NCI-H748 (cell line): ENCODE data around the gene ZNF790.

ENCODE experiments used
- DNase-seq: peaks from one replicate; lab custom pipeline; 2025; ENCODE audit not compliant: unreplicated experiment; lab: John Stamatoyannopoulos, UW

The ZNF790 gene

DNA sequence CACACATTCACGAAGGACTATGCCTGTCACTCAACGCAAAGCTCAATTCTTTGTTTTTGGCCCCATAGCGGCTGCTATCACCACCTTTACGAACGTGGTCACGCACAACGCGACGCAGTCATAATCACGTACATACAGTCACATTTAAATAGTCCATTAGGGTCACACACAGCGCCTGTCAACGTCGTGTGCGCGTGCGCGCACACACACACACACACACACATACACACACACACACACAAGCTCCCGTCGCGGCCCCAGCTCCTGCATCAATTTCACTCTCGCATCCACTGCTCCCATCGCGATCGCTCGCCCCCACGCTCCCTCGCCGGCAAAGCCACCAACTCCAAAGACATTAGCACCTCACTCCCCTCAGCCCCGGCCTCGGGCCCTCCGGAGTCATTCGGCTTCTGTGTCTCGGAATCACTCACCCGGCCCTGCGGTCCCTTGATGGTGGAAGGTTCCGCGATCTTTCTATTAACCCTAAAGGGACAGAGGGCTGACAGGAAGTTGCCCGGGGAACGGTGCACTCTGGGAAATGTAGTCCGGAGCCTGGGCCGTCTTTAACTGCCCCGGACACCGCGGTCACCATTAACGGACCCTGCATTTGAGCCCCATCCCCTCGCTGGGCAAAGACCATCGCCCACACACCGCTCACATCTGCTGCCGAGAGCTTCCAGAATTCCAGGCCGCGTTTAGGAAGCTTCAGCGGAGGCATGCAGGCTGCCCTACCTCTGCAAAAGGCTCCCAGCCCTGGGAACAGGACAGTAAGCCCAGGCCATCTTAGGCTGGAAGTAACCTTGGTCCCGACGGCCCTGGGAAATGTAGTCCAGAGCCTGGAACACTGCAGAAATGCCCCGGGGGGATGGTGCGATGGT is at the start of gene ZNF790:
Gene ZNF790 (minus strand): TSS at position 482 of the 878 bp plus-strand sequence. CDS start 12,768 bp downstream, outside the sequence.
- peak; percentile 96 for DNase-seq

DNA sequence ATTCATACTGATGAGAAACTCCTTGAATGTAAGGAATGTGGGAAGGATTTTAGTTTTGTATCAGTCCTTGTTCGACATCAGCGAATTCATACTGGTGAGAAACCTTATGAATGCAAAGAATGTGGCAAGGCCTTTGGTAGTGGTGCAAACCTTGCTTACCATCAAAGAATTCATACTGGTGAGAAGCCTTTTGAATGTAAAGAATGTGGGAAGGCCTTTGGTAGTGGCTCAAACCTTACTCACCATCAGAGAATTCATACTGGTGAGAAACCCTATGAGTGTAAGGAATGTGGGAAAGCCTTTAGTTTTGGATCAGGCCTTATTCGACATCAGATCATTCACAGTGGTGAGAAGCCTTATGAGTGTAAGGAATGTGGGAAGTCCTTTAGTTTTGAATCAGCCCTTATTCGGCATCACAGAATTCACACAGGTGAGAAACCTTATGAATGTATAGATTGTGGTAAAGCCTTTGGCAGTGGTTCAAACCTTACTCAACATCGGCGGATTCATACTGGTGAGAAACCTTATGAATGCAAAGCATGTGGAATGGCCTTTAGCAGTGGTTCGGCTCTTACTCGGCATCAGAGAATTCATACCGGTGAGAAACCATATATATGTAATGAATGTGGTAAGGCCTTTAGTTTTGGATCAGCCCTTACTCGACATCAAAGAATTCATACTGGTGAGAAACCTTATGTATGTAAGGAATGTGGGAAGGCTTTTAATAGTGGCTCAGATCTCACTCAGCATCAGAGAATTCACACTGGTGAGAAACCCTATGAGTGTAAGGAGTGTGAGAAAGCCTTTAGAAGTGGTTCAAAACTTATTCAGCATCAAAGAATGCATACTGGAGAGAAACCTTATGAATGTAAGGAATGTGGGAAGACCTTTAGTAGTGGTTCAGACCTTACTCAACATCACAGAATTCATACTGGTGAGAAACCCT is 39.1 kb upstream of the ZNF790 start:
- no peak for DNase-seq

DNA sequence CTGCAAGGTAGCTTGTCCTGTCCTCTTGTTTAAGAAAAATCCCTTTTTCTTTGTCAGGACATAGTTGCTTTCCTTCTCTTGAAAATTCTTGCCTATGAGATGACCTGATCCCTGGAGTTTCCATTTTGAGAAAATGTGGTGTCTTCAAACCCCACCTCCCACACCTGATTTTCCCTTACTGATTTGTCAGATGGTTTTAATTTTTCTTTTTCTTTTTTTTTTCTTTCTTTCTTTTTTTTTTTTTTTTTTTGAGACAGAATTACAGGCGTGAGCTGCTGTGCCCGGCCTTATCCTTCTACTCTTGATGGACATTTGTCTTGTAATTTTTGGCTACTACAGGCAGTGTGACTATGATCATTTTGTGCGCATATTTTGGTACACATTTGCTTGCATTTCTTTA is 13.7 kb upstream of the ZNF790 start:
- no peak for DNase-seq

DNA sequence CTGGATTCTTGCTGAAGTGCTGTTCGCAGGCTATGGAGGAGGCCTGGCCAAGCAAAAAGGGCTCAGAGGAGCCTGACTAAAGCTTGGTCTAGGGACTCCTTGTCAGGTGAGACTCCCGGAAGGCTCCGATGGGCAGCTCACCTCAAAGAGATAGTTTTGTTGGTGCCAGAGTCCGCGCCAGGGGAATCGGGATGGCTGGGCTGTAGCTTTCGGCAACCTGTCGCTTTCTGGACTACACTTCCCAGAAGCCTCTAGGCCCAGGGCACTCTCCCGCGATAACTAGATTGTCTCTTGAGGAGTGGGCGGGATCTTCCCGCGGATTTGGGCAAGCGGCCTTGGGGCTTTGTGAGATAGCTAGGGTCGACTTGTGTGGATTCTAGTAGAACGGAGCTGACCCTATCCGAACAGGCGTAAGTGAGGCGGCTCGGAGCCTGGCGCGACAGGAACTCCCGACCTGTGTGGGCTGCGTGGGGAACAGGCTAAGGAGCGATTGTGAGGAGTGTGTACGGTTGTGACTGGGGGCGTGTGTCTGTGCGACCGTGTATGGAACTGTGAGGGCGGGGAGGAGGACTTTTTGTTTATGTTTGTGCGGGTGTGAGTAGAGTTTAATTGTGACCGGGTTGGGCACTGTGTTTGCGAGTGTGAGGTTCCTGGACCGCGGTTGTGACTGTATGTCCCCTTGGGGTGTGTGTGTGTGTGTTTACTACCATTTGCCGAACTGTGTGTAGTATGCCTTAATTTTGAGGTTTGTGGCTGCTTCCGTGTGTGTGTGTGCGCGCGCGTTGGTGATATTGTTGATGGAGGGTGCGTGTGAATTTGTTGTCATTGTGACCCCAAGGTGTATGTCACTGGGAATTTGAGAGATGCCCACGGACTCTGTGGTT is 12.6 kb upstream of the ZNF790 start, which contains the start of gene ZNF345:
Gene ZNF345 (plus strand): TSS at position 318 of the 884 bp plus-strand sequence. CDS start 25,955 bp downstream, outside the sequence.
- DNase-seq = peak; percentile 98

DNA sequence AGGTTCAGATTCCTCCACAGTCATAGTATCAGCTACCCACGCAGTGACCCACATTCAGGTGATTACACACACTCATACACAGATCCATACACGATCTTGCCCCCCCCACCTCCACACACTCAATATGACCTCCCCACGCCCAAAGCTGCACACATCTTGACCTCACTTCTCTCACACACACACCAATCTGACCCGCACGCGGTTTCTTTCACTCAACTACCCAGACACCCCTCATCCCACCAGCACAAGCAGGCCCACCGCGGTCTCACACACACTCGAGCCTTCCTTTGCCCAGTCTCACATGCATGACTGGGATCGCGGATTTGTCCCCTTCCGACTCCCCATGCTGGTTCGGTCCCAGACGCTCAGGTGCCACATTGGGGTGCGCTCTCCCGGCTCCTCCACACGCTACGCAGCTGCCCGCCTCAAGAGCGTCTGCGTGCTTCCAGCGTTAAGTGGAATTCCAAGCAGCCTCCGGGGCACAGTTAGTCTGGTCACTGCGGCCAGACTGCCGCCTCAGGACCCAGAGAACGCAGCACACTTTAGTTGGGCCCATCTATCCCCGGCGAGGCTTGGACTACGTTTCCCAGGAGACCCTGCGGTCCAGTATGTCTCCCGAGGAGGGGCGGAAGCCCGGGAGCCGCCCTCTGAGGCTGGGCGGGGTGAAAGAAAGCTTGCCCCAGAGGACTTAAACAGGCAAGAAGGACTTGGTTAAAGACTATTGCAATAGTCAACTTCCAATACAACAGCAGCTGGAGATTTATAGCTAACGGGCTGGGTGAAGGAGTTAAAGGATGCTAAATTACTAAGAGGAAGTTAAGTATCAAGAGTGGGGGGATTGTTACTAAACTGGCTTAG is 11.7 kb upstream of the ZNF790 start:
- peak; percentile 94 for DNase-seq

DNA sequence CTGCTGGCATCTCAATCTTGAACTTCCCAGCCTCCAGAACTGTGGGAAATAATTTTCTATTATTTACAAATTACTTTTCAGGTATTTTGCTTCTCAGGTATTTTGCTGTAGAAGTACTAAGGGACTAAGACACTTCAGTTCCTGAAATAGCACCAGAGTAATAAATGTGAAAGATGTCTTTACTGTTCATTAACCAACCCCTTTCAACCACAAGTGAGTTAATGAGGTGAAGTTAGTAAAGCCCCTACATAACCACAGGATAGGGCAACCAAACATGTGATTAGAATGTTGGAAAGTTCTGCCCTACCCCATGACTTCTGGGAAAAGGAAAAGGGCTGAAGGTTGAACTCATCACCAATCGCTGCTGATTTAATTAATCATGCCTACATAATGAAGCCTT is 9.8 kb upstream of the ZNF790 start:
- no peak for DNase-seq

DNA sequence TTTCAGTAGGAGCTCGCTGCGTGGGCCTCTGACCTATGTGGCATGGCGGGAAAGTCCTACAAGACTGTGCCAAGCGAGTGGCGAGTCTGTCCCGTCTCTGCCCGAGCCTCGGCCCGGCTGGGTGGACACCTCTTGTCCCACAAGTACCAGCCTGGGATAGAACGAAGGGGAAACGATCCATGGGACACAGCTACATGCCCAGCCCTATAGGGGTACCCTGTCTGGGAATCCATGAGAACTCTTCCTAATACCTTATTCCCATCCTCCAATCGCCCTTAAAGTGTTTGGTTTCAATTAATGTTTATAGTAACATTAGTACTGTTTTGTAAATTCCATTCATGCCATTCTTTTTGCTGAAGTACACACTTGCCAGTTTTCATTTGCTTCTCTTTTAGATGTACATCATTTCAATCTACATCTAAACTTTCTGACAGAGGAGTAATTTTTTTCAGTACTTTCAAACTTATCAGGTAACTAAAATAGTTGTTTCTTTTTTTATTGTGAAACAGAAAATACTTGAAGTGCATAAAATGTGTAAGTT is 667 bp upstream of the ZNF790 start:
- DNase-seq = no peak

DNA sequence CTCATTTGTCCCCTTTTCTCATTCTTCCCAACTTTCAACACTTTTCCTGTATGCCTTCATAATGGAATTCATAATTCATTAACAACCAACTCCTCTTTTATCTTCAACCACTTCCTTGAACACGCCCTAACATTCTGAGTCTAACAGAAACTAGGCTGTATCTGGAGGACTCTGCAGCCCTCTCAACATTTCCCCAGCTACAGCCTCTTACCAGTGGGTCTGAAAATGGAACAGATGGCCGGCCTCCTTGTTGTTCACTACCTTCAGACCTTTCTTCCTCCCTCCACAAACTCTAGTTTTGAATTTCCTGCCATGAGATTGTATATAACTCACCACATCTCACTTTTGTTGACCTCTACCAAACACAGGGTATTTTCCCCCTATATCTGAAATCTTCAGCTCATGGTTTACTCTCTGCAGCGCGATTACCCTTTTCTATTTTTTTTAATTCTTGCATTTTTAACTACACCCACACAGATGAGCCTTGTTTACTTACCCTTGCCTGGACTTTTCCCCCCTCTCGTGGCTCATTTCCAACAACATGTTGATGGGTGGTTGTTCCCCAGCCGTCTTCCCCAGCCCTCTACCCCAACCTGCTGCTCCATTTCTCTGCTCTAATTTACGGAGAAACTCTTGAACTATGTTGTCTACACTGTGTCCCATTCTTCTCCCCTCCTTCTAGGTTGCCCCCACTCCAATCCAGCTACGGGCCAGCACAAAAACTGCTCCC is 846 bp downstream of the ZNF790 start:
- DNase-seq = no peak

DNA sequence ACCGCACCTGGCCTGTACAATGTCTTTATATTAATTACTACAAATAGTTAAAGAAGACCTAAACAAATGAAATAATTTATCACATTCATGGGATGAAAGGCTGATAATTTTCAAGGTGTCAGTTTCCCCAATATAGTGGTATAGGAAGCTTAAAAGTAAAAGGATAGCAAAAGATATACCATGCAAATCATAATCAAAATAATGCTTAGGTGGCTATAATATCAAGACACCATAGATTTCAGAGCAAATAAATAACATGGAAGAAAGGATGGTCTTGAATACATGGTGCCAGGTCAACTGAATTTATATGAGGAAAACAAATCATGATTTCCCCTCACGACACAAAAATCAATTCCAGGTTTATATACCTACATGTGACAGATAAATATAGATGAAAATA is 4.8 kb downstream of the ZNF790 start:
- DNase-seq = no peak

DNA sequence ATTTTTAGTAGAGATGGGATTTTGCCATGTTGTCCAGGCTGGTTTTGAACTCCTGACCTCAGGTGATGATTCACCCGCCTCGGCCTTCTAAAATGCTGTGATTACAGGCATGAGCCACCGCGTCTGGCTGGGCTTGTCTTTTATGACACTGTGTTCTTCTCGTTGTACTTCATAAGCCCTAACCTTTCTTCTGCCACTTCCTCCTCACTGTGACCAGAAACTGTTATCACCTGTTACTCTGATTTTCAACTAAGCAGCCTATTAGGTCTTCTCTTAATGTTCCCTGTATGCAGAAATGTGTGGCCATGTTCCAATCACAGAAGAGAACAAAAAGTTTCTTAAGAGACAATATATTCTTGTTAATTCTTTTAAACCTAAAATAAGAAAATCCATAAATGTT is 16.4 kb downstream of the ZNF790 start:
- no peak for DNase-seq

DNA sequence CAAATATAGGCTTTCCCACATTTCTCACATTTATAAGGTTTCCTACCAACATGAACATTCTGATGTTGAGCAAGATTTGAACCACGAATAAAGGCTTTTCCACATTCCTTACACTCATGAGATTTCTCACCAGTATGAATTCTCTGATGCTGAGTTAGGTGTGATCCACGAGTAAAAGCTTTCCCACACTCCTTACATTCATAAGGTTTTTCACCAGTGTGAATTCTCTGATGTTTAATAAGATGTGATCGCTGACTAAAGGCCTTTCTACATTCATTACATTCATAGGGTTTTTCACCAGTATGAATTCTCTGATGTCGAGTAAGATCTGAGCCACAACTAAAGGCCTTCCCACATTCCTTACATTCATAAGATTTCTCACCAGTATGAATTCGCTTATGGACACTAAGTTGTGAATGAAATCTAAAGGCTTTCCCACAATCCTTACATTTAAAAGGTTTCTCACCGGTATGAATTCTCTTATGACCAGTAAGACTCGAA is 19.0 kb downstream of the ZNF790 start:
- DNase-seq = no peak

DNA sequence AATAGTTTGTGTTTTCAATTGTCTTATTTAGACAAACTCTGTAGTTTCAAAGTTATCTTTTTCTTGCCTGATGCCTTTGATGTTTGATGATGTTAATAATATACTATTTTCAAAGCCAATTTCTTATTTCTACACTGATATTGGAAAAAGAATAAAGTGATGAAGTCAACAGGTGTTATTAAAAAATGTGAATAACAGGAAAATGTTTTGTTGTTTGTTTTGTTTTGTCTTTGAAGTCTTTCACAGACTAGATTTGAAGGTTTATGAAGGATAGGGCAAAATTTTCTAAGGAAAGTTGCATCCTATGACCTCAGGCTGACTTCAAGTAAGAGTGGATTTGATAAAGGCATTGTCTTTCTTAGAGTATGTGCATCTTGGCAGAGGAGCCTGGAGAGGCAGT is 31.2 kb downstream of the ZNF790 start:
- DNase-seq = no peak

DNA sequence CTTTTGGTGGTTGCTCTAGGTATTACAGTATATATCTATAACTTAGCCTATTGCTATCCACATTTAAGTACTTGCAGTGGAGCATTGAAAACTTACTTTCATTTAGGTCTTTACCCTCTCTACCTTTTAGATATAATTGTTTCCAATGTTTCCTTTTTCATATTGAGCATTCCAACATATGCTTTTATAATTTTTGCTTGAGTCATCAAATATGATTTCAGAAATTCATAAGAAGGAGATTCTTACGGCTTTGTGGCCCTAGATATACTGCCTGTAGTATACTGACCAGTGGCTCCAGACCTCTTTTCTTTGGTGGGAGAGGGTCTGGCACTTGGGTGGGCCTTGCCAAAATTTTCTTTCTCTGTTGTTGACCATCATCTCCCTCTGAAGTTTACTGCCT is 32.8 kb downstream of the ZNF790 start:
- no peak for DNase-seq

DNA sequence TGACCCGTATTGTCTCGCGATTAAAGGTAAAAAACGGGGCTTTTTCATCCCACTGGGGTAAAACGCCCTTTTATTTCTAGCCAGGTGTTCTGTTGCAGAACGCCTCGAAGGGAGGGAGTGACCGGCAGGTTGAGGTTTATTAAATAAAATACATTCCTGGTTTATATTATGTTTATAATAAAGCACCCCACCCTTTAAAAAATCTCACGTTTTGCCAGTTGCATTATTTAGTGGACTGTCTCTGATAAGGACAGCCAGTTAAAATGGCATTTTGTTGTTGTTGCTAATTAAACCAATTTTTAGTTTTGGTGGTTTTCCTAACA is 40.4 kb downstream of the ZNF790 start:
- DNase-seq = no peak

DNA sequence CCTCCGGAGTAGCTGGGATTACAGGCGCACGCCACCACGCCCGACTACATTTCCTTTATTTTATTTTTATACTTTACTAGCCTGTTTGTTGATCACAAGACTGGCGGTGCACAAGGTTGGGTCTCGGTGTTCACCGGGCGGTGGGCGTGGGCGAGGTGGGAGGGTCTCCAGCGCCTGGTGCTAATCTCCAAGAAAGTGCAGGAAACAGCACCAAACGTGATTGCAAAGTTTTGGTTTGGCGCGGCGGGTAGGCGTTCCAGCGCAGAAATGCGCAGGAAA is 41.5 kb downstream of the ZNF790 start:
- DNase-seq = no peak

DNA sequence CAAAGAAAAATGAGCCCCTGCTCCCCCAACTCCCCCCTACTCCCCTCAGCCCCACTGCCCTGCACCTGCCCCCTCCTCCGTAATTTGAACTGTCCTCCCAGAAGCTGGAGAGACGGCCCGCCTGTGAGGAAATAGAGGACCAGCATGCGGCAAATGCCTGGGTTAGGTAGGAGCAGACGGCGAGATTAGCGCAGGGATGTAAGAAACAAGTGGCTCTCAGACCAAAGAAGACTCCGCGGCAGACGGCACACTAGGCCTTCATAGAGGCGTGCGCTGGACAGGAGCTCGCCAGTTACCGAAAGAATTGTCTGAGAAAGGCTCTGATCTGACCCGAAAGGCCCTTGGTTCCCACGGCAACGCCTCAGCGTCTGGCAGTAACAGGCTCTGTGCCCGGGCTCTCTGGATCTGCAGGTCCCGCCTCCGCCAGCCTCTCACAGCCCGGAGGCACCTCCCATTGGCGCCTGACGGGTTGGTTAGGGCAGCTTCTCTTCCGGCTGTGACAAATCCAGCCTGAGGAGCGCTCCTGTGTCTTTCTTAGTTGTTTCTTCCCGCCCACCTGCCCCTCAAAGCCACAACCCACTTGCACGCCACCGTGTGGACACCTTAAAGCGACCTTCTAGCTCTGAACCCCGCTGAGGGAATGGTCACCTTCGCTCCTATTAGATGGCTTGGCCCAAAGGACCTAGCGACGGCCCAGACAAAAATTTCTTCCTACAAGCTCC is 46.6 kb downstream of the ZNF790 start:
- peak; percentile 17 for DNase-seq

DNA sequence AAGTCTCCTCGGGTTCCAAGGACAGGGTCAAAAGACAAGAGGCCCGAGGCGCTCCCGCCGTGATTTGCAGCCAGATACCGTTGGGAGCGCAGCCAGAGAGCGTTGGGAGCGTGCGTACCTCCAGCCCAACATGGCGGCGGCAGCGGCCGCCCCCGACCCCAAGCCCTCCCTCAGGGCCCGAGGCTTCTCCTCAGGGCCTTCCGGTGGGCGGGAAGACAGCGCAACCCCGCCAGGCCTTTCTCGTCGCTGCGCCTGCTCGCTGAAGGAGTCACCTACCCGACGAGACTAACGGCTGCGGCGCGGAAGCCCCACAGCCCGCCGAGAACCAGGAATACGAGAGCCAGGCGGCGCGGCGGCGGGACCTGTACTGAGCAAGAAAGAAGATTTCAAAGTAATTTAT is 62.4 kb downstream of the ZNF790 start:
- DNase-seq = no peak

DNA sequence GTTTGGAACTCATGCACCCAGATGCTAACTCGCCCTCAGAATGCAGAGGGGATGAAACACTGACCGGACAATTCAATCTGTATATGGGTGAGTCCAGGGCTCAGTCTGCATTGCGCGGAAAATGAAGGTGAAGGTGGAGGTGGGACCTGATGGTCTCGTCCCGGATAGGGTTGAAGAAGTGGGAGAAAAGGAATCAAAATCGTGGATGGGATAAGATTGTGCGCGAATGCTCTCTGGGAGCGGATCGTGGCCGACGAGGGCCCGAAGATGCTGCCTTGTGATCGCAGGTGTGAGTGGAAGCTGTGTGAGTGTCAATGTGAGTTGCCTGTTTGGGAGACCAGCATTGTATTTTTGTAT is 65.0 kb downstream of the ZNF790 start:
- DNase-seq = no peak
